ENCODE results near the gene TAS2R31.

The TAS2R31 gene

DNA sequence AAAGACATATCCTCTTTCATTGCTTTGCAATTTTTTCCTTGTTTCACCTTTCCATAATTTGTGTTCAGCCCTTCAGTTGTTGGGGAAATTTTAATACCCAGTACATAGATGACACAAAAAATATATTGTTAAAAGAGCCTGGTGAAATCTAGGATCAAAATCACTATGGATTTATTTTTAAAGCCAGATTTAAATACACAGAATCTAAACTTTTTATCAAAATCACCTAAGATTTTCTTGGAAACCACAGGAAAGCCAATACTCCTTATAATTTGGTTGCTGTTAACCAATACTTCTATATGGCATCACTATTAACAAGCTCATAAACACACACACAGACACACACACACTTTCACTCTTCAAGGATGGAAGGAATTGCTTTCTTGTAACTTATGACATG is 33.0 kb downstream of the TAS2R31 start, which contains the start of gene TAS2R20:
TSS of gene TAS2R20 (minus strand) at position 101 of the 400 bp plus-strand sequence. CDS start 429 bp downstream, outside the sequence.
- DNase-seq (ENCODE audit: low spot score) = no peak

DNA sequence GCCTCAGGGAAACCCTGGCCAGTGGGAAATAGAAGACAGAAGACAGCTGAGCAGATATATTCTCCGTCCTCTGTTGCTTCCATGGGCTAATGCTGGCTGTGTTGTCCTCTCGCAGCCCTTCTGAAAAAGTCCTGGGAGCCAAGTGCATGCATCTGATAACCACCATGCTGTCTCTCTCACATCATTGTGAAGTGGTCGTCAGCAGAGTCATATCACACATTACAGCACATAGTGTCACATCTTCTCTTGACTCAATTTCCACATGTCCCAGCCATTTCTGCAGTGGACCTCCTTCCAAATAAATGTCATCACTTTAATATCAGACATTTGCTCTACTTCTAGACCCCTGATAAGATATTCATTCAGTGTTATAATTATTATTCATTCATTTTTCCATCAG is 36.9 kb downstream of the TAS2R31 start:
- no peak for DNase-seq (ENCODE audit: low spot score)

DNA sequence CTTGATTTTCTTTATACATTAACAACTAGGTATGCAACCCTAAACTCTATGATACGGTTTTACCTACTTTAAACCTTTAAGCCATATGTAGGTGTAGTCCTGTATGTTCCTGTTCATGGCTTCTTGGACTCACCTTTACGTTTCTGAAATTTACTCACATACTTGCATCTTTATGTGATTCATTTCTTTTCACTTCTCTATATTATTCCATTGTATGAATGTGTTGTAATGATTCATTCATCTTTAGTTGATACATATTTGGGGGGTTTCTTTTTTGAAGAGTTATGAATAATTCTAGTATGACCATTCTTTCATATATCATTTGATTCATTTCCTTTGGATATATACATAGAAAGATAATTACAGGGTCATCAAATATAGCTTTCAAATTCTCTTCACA is 42.1 kb downstream of the TAS2R31 start:
- no peak for DNase-seq (ENCODE audit: low spot score)

DNA sequence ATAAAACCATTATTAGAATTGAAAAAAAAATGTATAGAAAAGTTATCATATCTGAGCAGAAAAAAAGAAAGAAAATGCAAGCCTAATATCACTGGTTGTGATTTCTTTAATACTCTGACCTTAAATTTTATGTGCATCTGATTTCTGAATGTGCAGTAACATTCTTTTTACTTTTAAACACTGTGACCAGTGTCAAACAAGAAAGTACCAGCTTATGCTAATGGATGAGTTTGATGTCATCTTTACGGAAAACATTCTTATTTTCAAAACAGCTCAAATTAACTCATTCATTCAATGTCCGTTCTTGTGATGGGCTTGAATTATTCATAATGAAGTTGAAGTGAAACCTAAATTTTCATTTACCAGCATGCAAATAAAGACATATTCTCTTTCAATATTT is 44.4 kb downstream of the TAS2R31 start, which contains the start of gene TAS2R50:
TSS of gene TAS2R50 (minus strand) at position 101 of the 400 bp plus-strand sequence. CDS start at position 49, 52 bp downstream.
- no peak for DNase-seq (ENCODE audit: low spot score)

DNA sequence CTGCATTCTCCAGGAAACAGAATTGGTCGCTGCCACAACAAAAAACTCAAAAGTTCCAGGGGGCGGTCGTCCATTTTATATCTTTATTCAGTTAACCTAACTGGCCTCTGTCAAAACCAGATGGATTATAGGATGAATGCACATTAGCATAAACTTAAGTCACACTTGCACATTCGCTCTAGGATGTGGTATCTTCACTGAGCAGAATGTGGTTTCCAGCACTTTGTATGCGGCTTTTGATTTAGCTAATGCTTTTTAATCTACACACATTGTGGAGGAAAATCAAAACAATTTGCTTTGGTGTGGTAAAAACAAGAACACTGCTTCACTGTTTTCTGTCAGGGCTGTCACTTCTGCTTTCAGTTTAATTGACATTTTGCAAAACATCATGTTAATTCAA is 49.0 kb downstream of the TAS2R31 start:
- DNase-seq (ENCODE audit: low spot score) = no peak
